GM12878 (cell line): ENCODE measurements around the gene OR2S2. TPM values are rescaled to one million over a fixed set of nuclear protein-coding genes. Genes with fewer than 3 reads are reported as not detected.

Experiments
- CUX1 ChIP-seq: IDR thresholded peaks from 2 replicates; pipeline ENCODE4 v1.6.1; 2012; ENCODE audit warnings: improper control_type of control experiment, low read depth, low read length; ENCODE audit not compliant: insufficient replicate concordance
- FOXM1 ChIP-seq: IDR thresholded peaks from 2 replicates; pipeline ENCODE4 v1.6.1; 2012; ENCODE audit warnings: low read depth, mild to moderate bottlenecking, inconsistent platforms, low read length, moderate library complexity
- GATAD2B ChIP-seq: fragments of 450-650 bp; conservative IDR thresholded peaks from 2 replicates; pipeline ENCODE4 v1.6.1; 2017; ENCODE audit warnings: low read depth, mild to moderate bottlenecking, moderate library complexity
- KLF5 ChIP-seq: fragments of 450-650 bp; IDR thresholded peaks from 2 replicates; pipeline ENCODE4 v1.6.1; 2014; ENCODE audit warnings: mild to moderate bottlenecking; ENCODE audit not compliant: partially characterized antibody
- NFXL1 ChIP-seq: fragments of 450-650 bp; IDR thresholded peaks from 2 replicates; pipeline ENCODE4 v1.6.1; 2017; ENCODE audit warnings: antibody characterized with exemption, mild to moderate bottlenecking, borderline replicate concordance
- PAX8 ChIP-seq: fragments of 450-650 bp; IDR thresholded peaks from 2 replicates; pipeline ENCODE4 v1.6.1; 2017; ENCODE audit warnings: mild to moderate bottlenecking, moderate library complexity
- YBX1 ChIP-seq: fragments of 450-650 bp; IDR thresholded peaks from 2 replicates; pipeline ENCODE4 v1.6.1; 2016; ENCODE audit warnings: antibody characterized with exemption
- ZNF24 ChIP-seq: fragments of 450-650 bp; IDR thresholded peaks from 2 replicates; pipeline ENCODE4 v1.6.1; 2017; ENCODE audit warnings: antibody characterized with exemption, mild to moderate bottlenecking
- polyA plus RNA-seq, 11 experiments: library from polyadenylated mRNA; depleted of rRNA in 4 of 11; unstranded in 6 of 11; stranded (reverse) in 5 of 11; fragments of >200 nt; fragmentation: Nextera tagmentation in 4 of 11; fragmentation: Illumina TruSeq in 1 of 11; extraction: Ambion mirVana in 4 of 11; extraction: Trizol in 1 of 11; gene quantifications; 1 replicate in 1 of 11; 2 replicates in 10 of 11; pipeline versions ENCODE4 v1.2.1 to v1.2.3, GENCODE V29; 2011 to 2016; ENCODE audit warnings: inconsistent platforms in 2 of 11, missing spikeins in 2 of 11, low read depth in 1 of 11
- total RNA-seq, 4 experiments: library from RNA; depleted of rRNA in 3 of 4; stranded (reverse); fragments of >200 nt in 3 of 4; fragmentation: Illumina TruSeq in 1 of 4; extraction: Trizol in 1 of 4; gene quantifications; 2 replicates each; pipeline versions ENCODE4 v1.2.1 to v1.2.3, GENCODE V29; 2013 to 2021
- TF ChIP-seq, protein P1 (sequence below): fragments of 450-650 bp; IDR thresholded peaks from 2 replicates; pipeline ENCODE4 v1.6.1; 2017; ENCODE audit warnings: mild to moderate bottlenecking, moderate library complexity

OR2S2 gene
- total and polyA plus RNA-seq, 10 of the 15 experiments (the other 5 are each of a cell fraction or from before 2014, with no cell fraction given) = not detected

- TF ChIP-seq CUX1 (peak; percentile 47), KLF5 (no peak), FOXM1 (no peak), ZNF24 (no peak), YBX1 (no peak), GATAD2B (no peak), PAX8 (no peak), NFXL1 (no peak)
- TF ChIP-seq, protein P1, sequence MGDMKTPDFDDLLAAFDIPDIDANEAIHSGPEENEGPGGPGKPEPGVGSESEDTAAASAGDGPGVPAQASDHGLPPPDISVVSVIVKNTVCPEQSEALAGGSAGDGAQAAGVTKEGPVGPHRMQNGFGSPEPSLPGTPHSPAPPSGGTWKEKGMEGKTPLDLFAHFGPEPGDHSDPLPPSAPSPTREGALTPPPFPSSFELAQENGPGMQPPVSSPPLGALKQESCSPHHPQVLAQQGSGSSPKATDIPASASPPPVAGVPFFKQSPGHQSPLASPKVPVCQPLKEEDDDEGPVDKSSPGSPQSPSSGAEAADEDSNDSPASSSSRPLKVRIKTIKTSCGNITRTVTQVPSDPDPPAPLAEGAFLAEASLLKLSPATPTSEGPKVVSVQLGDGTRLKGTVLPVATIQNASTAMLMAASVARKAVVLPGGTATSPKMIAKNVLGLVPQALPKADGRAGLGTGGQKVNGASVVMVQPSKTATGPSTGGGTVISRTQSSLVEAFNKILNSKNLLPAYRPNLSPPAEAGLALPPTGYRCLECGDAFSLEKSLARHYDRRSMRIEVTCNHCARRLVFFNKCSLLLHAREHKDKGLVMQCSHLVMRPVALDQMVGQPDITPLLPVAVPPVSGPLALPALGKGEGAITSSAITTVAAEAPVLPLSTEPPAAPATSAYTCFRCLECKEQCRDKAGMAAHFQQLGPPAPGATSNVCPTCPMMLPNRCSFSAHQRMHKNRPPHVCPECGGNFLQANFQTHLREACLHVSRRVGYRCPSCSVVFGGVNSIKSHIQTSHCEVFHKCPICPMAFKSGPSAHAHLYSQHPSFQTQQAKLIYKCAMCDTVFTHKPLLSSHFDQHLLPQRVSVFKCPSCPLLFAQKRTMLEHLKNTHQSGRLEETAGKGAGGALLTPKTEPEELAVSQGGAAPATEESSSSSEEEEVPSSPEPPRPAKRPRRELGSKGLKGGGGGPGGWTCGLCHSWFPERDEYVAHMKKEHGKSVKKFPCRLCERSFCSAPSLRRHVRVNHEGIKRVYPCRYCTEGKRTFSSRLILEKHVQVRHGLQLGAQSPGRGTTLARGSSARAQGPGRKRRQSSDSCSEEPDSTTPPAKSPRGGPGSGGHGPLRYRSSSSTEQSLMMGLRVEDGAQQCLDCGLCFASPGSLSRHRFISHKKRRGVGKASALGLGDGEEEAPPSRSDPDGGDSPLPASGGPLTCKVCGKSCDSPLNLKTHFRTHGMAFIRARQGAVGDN = no peak
- TF ChIP-seq, all 136 proteins: peak for 3
Observed at GRCh38 chr9:35937227-35937626, 20.7 kb downstream of the OR2S2 start (continued).
